Endometrial microvascular endothelial cells (primary cell): ENCODE results near the gene IYD. TPM values are rescaled to one million over a fixed set of nuclear protein-coding genes. Genes with fewer than 3 reads are reported as not detected.

ENCODE experiments used
- total RNA-seq: library from RNA; depleted of rRNA; stranded (reverse); fragments of >200 nt; gene quantifications from one replicate; pipeline ENCODE4 v1.2.3, GENCODE V29; 2015; ENCODE audit errors: inconsistent ontology term

IYD gene
- total RNA-seq, 1 donor from 2014 or later = not detected

Other genes starting within 250 kb of the IYD start
- not detected for gene PPP1R14C, start 226.0 kb upstream of the IYD start, total RNA-seq
- gene PLEKHG1, start 230.9 kb downstream of the IYD start, total RNA-seq = 45.1 TPM